SU-DHL-6 (cell line): Measurements from ENCODE around the gene PTPRG.

ENCODE experiments used
- CTCF ChIP-seq: fragments of 200-600 bp; sonication (generic); IDR thresholded peaks from one replicate; pipeline ENCODE4 v1.5.1; 2017; ENCODE audit warnings: antibody characterized with exemption, mild to moderate bottlenecking, low read length, moderate library complexity; ENCODE audit not compliant: insufficient read depth, poor library complexity, severe bottlenecking
- EZH2phosphoT487 ChIP-seq: fragments of 200-600 bp; sonication (generic), shearing (Covaris generic); conservative IDR thresholded peaks from 2 replicates; pipeline ENCODE4 v1.6.1; 2018; ENCODE audit warnings: mild to moderate bottlenecking, antibody characterized with exemption, low read length, moderate library complexity, mixed read lengths

DNA sequence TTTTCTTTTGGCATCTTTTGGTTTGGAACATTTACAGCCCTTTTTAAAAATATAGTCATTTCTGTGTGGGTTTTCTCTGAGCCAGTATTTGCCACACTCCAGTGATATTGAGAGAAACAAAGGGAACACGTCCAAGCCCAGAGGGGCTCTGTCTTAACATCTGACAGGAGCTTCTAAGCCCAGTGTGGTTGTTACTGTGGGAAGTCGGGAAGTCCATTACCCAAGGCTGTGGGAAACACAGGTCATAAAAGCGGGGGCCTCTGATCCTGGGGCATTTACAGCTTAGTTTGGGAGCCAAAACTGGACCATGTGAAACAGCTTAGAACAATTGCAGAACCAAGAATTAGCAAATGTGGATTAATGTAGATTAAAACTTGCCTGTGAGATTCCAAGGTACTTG is 123.0 kb downstream of the PTPRG start:
- TF ChIP-seq CTCF = no peak
- TF ChIP-seq EZH2phosphoT487 = no peak
